Adrenal gland (tissue), 5 donors: Measurements from ENCODE around the gene RAP1GAP2.

ENCODE experiments used
- CTCF ChIP-seq, 6 experiments: fragments of 450-650 bp in 4 of 6; fragments of 200-600 bp in 2 of 6; sonication (generic) in 1 of 6; IDR thresholded peaks; 1 replicate in 5 of 6; 2 replicates in 1 of 6; pipeline versions ENCODE4 v1.5.1 to v1.8.0; 2016 to 2021; ENCODE audit warnings: antibody characterized with exemption in 6 of 6, mild to moderate bottlenecking in 2 of 6, moderate library complexity in 1 of 6
- POLR2A ChIP-seq, 2 donors: fragments of 450-650 bp; IDR thresholded peaks; one replicate each; pipeline ENCODE4 v1.6.1; 2017; ENCODE audit warnings: antibody characterized with exemption in 2 of 2, mild to moderate bottlenecking in 2 of 2, moderate library complexity in 1 of 2
- donor health status: DM: no; HTN: no; CAD: no.

GRCh38 chr17:2881295-2881694 lies 85.1 kb downstream of the RAP1GAP2 start:
- TF ChIP-seq CTCF (IDR thresholded peaks at IDR 0.05) (no peak), POLR2A (IDR thresholded peaks at IDR 0.05) (no peak)
